ENCODE measurements around the gene PCCA. TPM values are rescaled to one million over a fixed set of nuclear protein-coding genes. Genes with fewer than 3 reads are reported as not detected.
"Not testable (repeated sequence)": the region's sequence is repeated elsewhere in the genome, so short reads cannot be mapped to it uniquely, and the experiment has no call there.

The PCCA gene
- total and polyA plus RNA-seq, 8 donors, result 31.4 to 140 (median 77.0) TPM

DNA sequence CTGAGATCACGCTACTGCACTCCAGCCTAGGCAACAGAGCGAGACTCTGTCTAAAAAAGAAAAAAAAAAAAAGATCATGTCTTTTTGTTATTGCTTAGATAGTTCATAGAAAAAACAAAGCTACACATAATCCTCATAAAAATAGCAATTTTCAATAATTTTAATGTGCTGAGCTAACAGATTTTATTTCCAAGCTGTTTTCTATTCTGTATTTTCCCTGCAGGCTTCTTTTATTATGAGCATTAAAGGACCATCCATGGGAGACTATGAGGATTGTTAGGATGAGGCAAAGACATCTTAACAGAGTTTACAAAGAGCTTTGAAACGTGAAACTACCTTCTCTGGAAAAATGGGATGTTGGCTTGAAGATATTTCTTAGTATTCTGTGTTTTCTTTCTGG is 71.6 kb downstream of the PCCA start:
- intact Hi-C loops (cut with DNase I; ENCODE audit: low total_unique reads), result no loop called here
- 89 to 94% (median 91%) methylated on average over 3 of the region's 3 CpGs for WGBS, 5 donors
- Histone ChIP-seq H3K4me3 (no peak overlapping the region), H3K27ac (no peak overlapping the region), H3K4me1 (peaks cover 0 to 13% (median 2%) of the 10 kb centered on the region in 4 donors), H3K27me3 (no peaks in the 10 kb centered on the region), H3K36me3 (peaks cover 0 to 32% (median 18%) of the 10 kb centered on the region in 4 donors), H3K9me3 (no peaks in the 10 kb centered on the region)
- TF ChIP-seq POLR2AphosphoS5 (IDR thresholded peaks at IDR 0.05) (no peak), EP300 (IDR thresholded peaks at IDR 0.05) (no peak), POLR2A (IDR thresholded peaks at IDR 0.05) (no peak)
- TF ChIP-seq, protein P1, sequence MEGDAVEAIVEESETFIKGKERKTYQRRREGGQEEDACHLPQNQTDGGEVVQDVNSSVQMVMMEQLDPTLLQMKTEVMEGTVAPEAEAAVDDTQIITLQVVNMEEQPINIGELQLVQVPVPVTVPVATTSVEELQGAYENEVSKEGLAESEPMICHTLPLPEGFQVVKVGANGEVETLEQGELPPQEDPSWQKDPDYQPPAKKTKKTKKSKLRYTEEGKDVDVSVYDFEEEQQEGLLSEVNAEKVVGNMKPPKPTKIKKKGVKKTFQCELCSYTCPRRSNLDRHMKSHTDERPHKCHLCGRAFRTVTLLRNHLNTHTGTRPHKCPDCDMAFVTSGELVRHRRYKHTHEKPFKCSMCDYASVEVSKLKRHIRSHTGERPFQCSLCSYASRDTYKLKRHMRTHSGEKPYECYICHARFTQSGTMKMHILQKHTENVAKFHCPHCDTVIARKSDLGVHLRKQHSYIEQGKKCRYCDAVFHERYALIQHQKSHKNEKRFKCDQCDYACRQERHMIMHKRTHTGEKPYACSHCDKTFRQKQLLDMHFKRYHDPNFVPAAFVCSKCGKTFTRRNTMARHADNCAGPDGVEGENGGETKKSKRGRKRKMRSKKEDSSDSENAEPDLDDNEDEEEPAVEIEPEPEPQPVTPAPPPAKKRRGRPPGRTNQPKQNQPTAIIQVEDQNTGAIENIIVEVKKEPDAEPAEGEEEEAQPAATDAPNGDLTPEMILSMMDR (IDR thresholded peaks at IDR 0.05), result no peak
- no peak for DNase-seq

DNA sequence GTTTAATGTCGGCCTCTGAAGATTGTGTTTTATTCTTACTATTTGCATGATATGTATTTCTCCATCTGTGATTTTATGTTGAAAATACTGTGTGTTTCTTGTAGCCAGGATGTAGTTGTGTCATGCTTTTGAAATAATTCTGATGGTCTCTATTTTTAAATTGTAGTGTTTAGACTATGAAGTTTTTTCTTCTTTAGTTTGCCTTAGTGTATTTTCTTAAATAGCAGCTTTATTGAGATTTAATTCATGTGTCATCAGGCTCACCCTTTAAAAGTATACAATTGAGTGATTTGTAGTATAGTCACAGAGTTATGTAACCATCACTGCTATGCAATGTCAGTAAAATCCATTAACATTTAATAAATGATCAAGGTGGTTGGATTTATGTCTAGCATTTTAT is 74.5 kb downstream of the PCCA start:
- WGBS, 5 donors, result 79 to 98% (median 88%) methylated on average over 1 of the region's 1 CpG
- no peak for TF ChIP-seq POLR2A (IDR thresholded peaks at IDR 0.05)
- no peak for TF ChIP-seq EP300 (IDR thresholded peaks at IDR 0.05)
- no peak for TF ChIP-seq POLR2AphosphoS5 (IDR thresholded peaks at IDR 0.05)
- TF ChIP-seq, protein P1 (IDR thresholded peaks at IDR 0.05), result no peak
- peaks cover 0 to 3% (median 0%) of the 10 kb centered on the region in 4 donors for H3K4me1 ChIP-seq
- H3K36me3 ChIP-seq, result peaks cover 0 to 14% (median 5%) of the 10 kb centered on the region in 4 donors
- intact Hi-C loops (cut with DNase I; ENCODE audit: low total_unique reads), result no loop called here
- H3K27ac ChIP-seq, result no peak overlapping the region
- H3K27me3 ChIP-seq, result no peaks in the 10 kb centered on the region
- H3K9me3 ChIP-seq, result no peaks in the 10 kb centered on the region
- H3K4me3 ChIP-seq, result no peak overlapping the region
- no peak for DNase-seq

DNA sequence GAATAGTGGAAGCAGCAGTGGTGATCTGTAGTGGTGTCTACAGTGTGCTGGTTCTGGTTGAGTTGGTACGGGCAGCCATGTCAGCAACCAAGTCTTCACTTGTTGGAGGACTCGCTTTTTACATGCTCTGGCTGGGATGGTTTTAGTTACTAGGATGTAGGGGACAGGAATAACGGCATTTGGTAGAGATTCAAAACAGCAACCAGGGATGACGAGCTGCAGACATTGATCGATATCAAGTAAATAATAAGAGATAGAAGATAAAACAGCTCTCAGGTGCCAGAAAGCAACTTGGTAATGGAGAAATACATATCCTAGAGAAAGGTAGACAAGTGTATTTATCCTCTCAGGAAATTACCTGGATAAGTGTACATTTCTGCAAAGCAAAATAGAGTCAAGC is 84.3 kb downstream of the PCCA start:
- Histone ChIP-seq H3K4me1 (peaks cover 0 to 29% (median 10%) of the 10 kb centered on the region in 4 donors), H3K4me3 (no peak overlapping the region), H3K27ac (no peak overlapping the region), H3K9me3 (no peaks in the 10 kb centered on the region), H3K36me3 (peaks cover 0 to 10% (median 4%) of the 10 kb centered on the region in 4 donors), H3K27me3 (no peaks in the 10 kb centered on the region)
- 84 to 99% (median 95%) methylated on average over 5 of the region's 5 CpGs for WGBS, 5 donors
- intact Hi-C loops (cut with DNase I; ENCODE audit: low total_unique reads), result no loop called here
- DNase-seq, result no peak
- TF ChIP-seq POLR2A (IDR thresholded peaks at IDR 0.05) (no peak), EP300 (IDR thresholded peaks at IDR 0.05) (no peak), POLR2AphosphoS5 (IDR thresholded peaks at IDR 0.05) (no peak)
- TF ChIP-seq, protein P1 (IDR thresholded peaks at IDR 0.05), result no peak

DNA sequence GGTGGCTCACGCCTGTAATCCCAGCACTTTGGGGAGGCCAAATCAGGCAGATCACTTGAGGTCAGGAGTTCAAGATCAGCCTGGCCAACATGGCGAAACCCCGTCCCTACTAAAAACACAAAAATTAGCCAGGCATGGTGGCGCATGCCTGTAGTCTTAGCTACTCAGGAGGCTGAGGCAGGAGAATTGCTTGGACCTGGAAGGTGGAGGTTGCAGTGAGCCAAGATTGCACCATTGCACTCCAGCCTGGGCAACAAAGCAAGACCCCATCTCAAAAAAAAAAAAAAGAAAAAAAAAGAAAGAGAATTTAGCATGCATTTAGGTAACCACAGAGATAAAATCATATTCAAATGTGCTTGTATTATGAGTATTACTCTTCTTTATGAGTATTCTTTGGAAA is 85.6 kb downstream of the PCCA start:
- H3K27ac ChIP-seq; H3K4me3 ChIP-seq; DNase-seq; H3K9me3 ChIP-seq; intact Hi-C loops (cut with DNase I; ENCODE audit: low total_unique reads); H3K27me3 ChIP-seq; H3K36me3 ChIP-seq: not testable (repeated sequence)
- peaks cover 0 to 29% (median 10%) of the 10 kb centered on the region in 4 donors for H3K4me1 ChIP-seq
- WGBS, 5 donors, result 93 to 98% (median 97%) methylated on average over 4 of the region's 4 CpGs

DNA sequence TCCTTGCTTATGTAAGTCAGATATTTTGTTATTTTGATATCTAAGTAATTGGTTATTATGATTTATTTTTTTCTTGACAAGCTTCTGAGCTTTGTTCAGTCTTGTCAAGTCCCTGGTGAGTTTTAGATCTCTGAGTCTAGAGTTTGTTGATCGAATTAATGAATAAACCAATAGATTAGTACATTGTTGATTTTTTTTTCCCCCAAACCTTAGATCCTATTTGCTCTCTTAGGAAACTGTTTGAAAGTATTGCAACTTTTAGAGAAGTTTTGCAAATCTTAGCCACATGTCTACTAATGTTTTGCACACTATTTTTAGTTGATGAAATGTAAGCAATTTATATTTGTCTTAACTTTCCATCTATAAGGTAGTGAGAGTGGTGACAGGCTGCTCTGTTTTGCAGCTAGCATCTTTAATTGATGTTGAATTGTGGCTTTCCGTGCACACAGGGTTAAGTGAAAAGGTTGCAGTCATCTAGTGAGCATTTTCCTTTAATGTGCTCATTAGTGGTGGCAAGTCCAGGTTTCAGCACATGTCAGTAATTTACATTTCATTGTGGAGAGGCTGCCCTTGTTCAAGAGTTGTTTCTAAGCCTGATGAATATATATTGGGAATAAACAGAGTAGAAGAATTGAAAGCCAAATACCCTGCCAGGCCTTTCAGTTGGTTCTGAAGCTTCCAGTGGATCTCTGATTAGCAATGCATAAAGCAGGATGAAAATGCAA is 86.3 kb downstream of the PCCA start:
- TF ChIP-seq POLR2A (IDR thresholded peaks at IDR 0.05), result no peak
- TF ChIP-seq POLR2AphosphoS5 (IDR thresholded peaks at IDR 0.05), result no peak
- TF ChIP-seq, protein P1 (IDR thresholded peaks at IDR 0.05), result no peak
- TF ChIP-seq EP300 (IDR thresholded peaks at IDR 0.05), result no peak
- H3K4me3 ChIP-seq, result no peak overlapping the region
- no peaks in the 10 kb centered on the region for H3K9me3 ChIP-seq
- intact Hi-C loops (cut with DNase I; ENCODE audit: low total_unique reads), result no loop called here
- no peak overlapping the region for H3K27ac ChIP-seq
- no peak for DNase-seq
- 77 to 89% (median 86%) methylated on average over 2 of the region's 2 CpGs for WGBS, 5 donors
- H3K4me1 ChIP-seq, result peaks cover 0 to 22% (median 10%) of the 10 kb centered on the region in 4 donors
- H3K36me3 ChIP-seq, result peaks cover 0 to 8% (median 0%) of the 10 kb centered on the region in 4 donors
- no peaks in the 10 kb centered on the region for H3K27me3 ChIP-seq
